Islet precursor cell (in vitro differentiated cells): Measurements from ENCODE around the gene TLCD4.
"Not testable (repeated sequence)": the region's sequence is repeated elsewhere in the genome, so short reads cannot be mapped to it uniquely, and the experiment has no call there.

Experiments used
- DNase-seq: peaks from one replicate; pipeline ENCODE4 v3.0.0-alpha.2; 2018

The TLCD4 gene, protein sequence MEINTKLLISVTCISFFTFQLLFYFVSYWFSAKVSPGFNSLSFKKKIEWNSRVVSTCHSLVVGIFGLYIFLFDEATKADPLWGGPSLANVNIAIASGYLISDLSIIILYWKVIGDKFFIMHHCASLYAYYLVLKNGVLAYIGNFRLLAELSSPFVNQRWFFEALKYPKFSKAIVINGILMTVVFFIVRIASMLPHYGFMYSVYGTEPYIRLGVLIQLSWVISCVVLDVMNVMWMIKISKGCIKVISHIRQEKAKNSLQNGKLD

DNA sequence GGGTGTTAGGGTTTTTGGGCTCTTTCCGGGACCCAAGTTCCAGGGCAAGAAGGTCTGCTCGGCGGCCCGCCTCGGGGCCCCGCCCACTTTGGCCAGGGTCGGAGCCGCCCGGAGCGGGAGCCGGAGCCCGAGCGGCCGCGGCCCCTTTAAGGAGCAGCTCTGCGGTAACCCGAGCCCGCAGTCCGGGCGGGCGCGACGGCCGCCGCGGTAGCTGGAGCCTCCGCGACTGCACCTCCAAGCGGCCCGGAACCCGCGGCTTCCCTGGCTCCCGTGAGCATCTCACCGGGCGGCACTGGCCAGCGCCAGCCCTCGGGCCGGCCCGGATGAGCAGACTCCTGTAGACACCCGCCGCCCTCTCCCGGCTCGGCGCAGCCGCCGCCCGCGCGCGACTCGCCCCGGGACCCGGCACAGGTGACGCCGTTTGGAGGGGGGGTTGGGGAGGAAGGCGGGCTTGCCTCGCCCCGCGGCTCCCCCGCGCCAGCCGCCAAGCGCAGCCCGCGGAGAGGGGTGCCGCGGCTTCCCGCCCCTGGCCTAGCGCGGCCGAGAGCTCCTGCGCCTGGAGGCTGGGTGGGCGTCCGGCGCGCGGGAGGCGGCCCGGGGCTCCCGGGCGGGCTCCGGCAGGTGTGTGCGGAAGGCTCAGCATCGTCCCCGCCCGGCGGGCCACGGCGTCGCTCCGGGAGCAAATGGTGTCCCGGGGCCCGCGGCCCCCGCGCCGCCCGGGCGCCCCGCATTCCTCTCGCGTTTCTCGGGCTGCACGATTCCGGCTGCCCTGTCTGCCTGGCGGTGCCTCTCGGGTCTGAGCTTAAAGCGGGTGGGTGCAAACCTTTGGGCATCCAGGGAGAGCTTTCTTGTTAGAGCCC lies at the start of gene TLCD4:
Gene TLCD4 (plus strand): TSS at position 149 of the 860 bp plus-strand sequence. CDS start 26,547 bp downstream, outside the sequence.
- DNase-seq: peak; percentile 83

DNA sequence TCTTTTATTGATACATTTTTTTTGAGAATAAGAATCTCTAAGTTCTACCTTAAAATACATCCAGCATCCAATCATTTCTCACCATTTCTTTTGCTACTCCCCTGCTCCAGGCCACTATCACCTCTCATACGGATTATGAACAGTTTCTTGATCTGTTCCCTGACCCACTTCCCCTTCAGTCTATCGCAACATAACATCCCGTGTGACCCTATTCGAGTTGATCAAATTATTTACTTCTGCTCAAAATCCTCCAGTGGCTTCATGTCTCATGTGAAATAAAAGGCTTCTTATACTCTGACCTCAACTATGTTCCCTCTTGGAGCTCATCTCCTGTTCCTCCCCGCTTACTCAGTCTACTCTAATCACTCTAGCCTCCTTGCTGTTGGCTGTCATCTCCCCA lies 49.6 kb upstream of the TLCD4 start:
- no peak for DNase-seq

DNA sequence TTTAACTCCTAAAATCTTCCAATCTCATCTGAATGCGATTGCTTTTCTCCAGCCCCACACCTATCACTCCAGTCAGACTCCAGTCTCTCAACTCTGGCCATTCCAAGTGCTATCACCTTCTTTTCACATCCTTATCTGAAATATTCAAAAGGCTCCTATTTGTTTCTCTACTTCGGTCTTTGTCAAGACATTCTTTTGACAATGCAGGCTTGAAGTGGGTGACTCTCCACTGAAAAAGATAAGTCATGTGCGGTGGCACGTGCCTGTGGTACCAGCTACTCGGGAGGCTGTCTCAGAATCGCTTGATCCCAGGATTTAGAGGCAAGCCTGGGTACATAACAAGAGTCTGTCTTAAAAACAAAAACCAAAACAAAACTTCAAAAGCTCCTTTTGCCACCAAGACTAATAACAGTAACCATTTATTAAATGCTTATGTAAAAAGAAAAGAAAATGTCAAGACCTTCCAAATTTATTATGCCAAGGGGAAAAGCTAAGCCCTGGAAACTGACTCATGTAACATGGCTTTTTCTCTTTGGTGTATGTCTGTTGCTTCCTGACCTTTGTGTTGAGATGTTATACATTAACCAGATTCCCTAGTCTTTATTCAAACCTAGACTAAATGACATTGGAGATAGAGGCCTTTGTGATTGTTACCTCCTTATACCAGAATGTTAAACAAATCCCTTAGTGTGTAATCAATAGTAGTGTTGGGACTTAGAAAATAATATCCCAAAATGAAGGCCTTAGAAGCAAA lies 48.0 kb upstream of the TLCD4 start:
- no peak for DNase-seq

DNA sequence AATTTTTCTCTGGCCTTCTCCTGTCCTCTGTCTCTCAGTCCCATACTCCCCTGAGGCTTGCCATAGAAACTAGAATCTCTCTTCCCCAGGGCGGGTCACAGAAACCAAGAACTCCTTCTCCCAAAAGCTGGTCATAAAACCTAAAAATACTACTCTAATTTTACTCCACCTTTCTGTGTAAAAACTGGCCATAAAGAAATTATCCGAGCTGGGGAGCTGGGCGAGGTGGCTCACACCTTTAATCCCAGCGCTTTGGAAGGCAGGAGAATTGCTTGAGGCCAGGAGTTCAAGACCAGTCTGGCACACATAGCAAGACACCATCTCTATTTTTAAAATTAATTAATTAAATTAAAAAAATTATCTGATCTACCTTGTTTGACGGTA lies 47.5 kb upstream of the TLCD4 start:
- no peak for DNase-seq

DNA sequence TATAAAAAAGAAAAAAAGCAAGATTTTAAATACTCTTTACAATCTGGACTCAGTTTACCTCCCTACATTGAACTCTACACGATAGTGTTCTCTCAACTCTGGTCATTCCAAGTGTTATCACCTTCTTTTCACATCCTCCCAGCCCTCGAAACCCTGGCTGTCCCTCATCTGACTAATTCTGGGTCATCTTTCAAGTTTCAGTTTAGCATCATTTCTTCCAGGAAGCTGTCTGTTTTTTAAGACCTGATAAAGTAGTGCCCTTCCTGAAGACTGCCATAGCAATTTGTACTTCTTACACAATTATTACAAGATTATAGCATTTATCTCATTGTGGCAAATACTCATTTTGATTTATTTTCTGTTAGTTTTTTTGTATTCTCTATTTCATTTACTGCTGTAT lies 45.6 kb upstream of the TLCD4 start:
- DNase-seq: no peak

DNA sequence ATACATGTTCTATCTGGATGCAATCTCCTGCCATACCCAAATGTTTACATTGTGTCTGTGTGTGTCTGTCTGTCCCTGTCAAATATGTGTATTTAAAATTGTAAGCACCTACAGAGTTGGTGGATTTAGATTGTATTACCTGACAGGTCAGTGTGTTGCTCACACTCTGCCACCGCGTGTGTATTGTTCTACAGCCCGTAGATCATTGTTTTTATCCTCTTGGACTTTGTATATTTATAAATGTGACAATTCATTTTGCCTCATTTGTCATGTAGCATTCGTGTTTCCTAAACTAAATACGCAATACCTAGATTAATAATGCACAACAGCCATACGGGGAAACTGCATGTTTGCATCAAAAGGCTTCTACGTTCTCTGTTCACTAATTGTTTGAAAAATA lies 45.0 kb upstream of the TLCD4 start:
- no peak for DNase-seq

DNA sequence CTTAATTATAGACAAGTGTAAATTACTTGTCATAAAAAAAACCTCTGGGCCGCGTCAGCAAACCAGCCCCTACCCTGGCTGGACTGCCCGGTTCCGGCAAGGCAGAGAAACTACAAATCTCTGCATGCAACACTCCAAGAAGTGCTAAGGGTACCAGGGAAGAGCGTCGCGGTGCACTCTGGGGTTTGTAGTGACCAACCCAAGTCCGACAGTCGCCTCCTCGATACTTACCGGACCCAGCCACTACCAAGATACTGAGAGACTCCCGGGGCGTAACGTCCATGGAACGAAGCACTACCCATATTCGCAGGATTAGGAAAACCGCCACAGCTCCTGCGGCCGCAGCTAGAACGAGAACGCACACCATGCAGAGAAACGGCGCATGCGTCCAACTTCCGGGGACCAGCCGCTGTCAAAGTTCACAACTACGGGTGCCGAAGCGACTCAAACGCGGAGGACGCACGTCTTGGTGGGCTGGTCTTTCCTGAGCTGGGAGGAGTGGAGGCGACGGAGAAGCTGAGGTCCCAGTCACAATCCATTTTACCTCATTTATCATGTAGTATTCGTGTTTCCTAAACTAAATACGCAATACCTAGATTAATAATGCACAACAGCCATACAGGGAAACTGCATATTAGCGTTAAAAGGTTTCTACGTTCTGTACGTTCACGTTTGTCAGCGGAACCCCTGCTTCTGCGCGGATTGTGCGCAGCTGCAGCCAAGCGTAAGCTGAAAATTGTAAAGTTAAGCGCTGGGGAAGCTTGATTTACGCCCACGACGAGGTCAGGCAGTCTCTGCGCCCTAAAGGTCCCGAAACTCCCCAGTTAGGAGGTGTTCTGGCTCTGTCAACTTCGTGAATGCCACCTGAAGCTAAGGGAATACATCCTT lies 44.4 kb upstream of the TLCD4 start, which contains the start of gene ALG14:
Gene ALG14 (minus strand): TSS at position 420 of the 888 bp plus-strand sequence. CDS start 53 bp downstream, at position 367.
- peak; percentile 96 for DNase-seq

DNA sequence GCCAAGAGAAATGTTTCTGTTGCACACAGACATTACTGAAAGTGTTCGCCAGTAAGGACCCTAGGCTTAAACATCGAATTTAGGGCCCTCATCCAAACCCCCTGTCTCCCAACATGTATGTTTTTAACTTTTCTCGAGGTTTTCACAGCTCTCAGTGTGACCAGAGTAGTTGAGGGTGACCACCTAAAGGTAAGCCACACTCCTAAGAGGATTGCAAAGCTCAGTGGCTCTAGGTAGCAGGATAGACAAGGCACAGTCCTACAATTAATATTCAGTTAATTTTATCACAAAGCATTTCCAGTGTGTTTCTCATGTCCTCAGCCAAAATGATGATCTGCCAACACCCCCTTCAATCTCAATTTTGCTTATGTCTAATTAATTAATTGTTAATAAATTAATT lies 43.7 kb upstream of the TLCD4 start:
- DNase-seq: no peak

DNA sequence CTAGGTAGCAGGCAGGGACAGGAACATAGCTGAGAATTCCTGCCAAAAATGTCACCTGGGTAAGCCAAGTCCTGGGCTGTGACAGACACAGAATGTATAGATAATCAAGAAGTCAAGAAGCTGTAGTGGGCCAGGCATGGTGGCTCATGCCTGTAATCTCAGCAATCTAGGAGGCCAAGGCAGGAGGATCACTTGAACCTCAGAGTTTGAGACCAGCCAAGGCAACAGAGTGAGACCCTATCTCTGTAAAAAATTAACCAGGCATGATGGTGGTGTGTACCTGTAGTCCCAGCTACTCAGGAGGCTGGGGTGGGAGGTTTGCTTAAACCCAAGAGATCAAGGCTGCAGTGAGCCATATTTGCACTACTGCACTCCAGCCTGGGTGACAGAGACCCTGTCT lies 41.1 kb upstream of the TLCD4 start:
- DNase-seq: no peak

DNA sequence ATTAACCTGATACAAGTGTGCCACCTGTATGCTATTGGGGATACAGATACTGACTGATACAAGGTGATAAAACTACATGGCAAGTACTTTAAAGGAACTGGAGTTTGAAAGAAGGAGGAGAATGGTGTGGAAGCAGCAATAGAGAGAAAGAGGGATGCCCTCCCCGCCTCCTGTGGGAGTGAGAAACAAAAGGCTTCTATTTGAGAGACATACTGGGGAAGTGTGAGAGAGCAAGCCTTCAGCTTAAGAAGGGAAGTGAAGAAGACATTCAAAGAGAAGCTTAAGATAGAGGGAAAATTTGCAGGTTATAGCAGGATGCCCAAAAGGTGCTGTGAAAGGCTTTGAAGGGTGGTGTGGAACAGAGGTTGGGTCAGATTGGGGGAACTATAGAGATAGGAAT lies 36.7 kb upstream of the TLCD4 start:
- DNase-seq: no peak

DNA sequence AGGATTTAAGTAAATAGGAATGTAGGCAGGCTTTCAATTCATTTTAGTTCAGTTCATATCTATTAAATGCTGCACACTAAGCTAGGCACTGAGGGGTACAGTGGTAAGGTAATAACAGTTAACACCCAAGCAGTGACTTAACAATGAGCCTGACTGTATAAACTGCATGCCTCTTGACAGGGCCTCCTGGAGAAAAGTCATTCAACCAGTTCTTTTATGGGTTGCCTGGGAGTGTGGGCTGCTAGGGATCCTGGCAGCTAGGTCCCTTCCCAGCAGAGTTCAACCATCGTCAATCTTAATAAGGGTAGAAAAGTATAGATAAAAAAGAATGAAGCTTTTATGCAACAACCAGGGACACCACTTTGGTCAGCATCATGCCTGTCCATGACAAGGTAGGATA lies 36.3 kb upstream of the TLCD4 start:
- no peak for DNase-seq

DNA sequence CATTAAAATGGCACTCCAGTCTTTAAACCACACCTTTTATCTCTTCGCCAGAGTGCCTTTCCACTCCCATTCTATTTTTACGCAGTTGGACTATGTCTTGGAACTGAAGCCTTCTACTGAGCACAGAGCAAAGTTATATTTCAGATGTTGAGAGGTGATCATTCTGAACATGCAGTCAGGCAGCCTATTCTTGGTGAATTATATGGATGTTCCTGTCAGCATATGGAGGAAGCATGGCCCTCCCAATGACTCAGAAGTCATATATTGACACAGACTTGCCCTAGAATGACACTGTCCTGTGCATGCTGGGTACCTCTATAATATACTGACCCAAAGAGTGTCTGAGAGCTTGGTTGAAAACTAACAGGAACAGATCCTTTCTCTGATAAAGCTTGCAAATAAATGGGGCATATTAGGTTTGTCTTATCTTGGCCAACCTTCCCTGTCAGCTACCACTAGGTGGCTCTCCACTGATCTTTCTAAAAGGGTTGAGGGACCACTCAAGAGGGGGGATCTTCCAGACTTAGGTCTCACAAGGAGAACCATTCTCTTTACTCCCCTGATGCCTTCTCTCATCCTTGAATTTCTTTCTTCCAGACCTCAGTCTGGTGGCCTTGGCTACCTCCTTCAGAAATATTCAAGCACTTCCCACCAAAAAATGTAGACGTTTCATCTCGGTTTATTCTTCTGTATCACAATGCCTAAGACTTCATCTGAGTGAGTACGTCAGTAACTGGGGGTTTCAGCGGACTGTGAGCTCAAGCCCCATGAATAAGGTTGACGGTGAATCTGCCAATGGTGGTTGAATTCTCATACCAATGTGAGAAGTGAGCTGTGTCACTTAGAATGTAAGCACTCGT lies 32.6 kb upstream of the TLCD4 start:
- DNase-seq: no peak

DNA sequence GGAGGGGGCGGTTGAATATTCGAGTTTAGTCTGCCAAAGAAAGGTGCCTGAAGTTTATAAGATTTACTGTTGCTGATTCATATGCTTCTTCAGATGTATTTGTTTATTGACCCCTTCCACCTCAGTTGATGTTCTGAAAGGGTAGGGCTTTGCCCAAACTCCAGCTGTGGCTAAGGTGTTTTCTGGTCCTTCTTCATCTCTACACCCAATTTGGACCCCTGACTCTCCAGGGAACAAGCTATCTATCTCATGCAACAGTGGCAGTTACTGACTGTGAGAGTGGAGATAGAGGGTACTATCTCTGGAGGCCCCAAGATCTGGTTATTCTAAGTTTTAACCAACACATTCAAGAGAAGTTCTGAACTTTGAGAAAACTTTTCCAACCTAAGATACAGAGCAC lies 31.8 kb upstream of the TLCD4 start:
- no peak for DNase-seq

DNA sequence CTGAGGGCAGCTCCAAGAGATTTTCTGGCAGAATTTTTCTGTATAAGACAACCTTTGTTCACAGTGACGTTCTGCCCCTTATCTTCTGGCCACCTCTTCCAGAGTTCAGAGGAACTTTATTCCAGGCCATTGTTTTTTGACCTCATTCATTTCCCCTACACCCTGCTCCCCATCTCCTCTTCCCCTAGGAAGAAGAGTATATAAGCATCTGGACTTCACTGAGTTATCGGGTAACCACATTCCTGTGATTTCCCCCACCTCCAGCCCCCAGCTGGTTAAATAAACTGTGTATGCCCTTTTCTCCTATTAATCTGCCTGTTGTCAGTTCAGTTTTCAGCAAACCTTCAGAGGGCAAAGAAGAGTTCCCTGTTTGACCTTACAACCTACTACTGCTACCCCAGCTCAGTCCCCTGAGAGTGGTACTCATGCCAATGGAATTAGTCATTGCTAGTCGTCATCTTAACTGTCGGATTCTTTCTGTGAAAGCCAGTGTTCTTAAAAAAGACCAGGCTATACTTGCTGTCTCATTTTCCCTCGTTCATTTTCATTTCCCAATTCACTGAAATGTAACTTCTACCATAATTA lies 30.1 kb upstream of the TLCD4 start:
- DNase-seq: peak; percentile 89

DNA sequence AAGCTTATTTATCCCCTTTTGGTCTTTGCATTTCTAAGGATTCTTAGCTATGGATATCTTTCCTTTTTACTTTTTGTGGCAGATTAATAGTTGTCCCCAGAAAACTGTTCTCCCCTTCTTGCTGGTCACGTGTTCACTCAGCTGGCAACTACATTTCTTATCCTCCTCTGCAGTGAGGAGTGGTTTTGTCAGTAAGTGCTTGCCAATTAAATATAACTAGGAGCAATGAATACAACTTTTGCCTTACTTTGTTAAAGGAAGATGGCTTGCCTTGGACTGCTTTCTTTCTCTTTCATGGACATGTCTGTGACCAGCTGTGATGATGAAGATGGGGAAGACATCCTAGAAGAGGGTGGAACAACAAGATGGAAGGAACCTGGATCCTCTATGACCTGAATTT lies 28.9 kb upstream of the TLCD4 start:
- no peak for DNase-seq

DNA sequence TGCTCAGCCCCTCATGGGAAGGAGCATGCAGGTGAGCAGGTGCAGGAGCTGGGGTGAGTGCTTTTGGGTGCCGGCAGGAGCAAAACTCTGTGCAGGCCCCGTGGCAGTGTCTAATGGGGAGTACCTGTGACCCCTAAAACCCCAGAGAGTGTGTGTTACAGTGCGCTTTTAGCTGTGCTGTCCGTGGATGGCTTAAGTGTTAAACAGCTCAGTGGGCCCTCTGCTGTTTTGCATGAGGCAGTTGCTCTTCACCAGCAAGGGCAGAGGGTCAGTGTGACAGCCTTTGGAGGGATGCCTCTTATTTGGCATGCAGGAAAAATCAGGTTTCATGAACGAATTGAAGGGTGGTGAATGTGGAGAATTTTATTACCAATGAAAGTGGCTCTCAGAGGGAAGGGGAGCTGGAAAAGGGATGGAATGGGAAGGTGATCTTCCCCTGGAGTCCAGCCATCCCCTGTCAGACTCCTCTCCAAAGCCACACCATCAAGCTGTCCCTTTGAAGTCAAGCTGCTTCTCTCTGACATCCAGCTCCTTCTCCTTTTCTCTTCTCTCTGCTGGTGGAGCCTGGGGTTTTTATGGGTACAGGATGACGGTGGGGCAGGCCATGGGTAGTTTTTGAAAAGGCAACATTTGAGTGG lies 27.4 kb upstream of the TLCD4 start:
- no peak for DNase-seq

DNA sequence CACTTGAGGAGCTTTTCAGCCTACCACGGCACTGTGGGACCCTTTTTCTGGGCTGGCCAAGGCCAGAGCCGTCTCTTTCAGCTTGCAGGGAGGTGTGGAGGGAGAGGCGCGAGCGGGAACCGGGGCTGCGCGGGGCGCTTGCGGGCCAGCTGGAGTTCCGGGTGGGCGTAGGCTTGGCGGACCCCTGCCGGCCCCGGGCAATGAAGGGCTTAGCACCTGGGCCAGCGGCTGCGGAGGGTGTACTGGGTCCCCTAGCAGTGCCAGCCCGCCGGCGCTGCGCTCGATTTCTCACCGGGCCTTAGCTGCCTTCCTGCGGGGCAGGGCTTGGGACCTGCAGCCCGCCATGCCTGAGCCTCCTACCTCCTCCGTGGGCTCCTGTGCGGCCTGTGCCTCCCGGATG lies 25.9 kb upstream of the TLCD4 start:
- not testable (repeated sequence) for DNase-seq

DNA sequence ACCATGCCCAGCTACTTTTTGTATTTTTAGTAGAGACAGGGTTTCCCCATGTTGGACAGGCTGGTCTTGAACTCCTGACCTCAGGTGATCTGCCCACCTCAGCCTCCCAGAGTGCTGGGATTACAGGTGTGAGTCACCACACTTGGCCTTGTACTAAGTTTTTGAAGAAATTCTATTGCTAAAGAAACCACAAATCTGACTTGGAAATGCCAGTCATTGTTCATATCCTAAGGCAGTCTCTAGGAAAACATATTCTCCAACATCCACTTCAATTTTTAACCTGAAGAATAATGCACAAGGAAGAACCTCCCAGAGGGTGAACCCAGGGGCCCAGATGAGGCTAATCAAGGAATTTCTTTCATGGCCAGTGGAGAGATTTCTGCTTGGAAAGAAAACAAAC lies 24.3 kb upstream of the TLCD4 start:
- not testable (repeated sequence) for DNase-seq

DNA sequence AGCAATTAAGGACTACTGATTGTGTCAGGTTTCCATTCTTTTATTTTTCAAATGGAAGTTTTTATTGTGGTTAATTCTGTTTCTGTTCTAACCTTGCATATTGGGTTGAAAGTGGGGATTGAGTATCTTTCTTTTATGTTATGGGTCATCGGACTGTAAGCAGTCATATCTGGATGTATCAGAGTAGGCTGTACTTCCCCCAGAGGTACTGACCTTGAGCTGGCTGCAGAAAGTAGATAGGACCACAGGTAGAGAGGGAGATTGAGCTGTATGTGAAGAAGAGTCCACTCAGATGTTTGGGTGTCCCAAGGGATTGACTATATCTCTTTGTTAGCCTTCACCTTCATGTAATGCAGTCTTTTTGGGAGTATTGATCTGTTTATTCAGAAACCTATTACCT lies 23.9 kb upstream of the TLCD4 start:
- no peak for DNase-seq

DNA sequence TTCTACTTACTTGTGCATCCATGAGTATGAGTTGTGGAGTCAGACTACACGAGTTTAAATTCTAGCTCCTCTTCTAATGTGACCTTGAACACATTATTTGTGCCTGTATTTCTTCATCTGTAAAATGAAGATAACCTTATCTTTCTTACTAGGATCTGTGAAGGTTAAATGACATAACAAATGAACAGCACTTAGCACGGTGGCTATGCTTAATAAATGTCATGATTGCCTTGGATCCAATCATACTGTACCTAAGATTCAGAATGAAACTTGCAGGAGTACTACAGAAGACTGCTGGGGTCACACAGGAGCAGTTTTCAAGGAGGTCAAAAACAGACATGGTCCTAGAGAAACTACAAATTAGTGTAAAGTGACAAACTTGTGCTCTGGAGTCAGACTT lies 22.2 kb upstream of the TLCD4 start:
- DNase-seq: no peak

DNA sequence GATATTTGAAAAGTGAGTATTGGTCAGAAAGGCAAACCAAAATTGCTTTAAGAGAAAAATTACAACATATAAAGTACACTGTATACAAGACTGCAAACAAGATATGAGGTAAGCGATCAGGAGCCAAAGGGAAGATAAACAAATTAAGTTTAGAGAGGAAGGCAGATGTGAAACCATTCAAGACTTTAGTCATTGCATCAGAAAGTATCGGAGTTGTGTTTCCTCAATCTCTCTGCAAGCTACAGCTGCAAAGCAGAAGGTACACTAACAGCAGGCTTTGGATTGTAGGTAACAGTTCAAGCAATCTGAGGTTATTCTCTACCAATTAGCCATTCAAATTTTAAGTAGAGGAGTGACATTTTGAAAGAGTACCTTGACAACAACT lies 21.3 kb upstream of the TLCD4 start:
- DNase-seq: no peak
